Activated naive CD4-positive, alpha-beta T cell treated with anti-CD3 and anti-CD28 coated beads, Interleukin-2, amount 50 U/mL, for 24 hours (primary cell): ENCODE measurements around the gene POU2F3.
A peak's percentile ranks its signal among the peaks of the same experiment; 100 is the strongest.

ENCODE experiments used
- H3K27ac Mint-ChIP-seq: one replicate; pipeline ENCODE4 v1.8.0; 2021; ENCODE audit warnings: mild to moderate bottlenecking, mixed read lengths
- H3K27me3 Mint-ChIP-seq: one replicate; pipeline ENCODE4 v1.8.0; 2021; ENCODE audit warnings: mixed read lengths
- H3K36me3 Mint-ChIP-seq: one replicate; pipeline ENCODE4 v1.8.0; 2021; ENCODE audit warnings: mixed read lengths
- H3K4me1 Mint-ChIP-seq: one replicate; pipeline ENCODE4 v1.8.0; 2021; ENCODE audit warnings: mixed read lengths
- H3K4me3 Mint-ChIP-seq: one replicate; pipeline ENCODE4 v1.8.0; 2021; ENCODE audit warnings: mild to moderate bottlenecking, mixed read lengths
- H3K9me3 Mint-ChIP-seq: one replicate; pipeline ENCODE4 v1.8.0; 2021; ENCODE audit warnings: mixed read lengths

Gene POU2F3

GRCh38 chr11:120298461-120298860, 58.5 kb downstream of the POU2F3 start:
- no peaks in the 10 kb centered on the region for H3K4me1 Mint-ChIP-seq
- no peak overlapping the region for H3K27ac Mint-ChIP-seq
- no peaks in the 10 kb centered on the region for H3K36me3 Mint-ChIP-seq
- no peak overlapping the region for H3K4me3 Mint-ChIP-seq
- H3K9me3 Mint-ChIP-seq, result no peaks in the 10 kb centered on the region
- H3K27me3 Mint-ChIP-seq, result peaks cover 16% of the 10 kb centered on the region

DNA sequence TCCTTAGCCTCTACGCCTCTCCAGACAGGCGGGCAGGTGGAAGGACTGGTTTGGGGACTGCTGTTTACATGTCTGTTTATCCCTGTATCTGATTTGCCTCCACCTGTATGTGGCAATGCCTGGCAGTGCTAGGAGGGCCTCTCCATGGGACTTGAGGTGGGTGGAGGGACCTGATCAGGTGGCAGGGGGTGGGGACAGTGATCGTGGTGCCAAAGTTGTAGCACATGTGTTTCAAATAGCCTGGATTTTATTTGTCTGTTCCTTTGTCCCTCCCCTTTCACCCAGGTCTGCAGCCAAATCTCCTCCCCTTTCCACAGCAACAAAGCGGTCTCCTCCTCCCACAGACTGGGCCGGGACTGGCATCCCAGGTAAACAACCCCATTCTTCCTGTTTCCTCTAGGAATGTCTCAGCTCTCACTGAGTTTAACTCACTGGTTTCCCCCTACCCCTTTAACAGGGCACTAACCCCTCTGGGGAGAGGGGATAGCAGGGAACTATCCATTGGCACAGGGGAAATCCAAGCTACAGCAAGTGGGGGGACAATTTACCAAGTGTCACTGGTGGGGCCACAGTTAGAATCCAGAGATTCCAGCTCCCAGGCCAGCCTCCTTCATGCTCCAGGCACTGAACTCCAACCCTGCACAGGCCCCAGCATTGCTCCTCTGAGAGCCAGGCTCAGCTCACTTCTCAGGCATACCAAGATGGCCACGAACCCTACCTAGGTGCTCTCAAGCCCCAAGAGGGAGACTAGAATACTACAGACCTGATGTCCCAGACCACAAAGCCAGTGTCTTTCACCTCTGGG, 62.3 kb downstream of the POU2F3 start:
- H3K36me3 Mint-ChIP-seq, result no peaks in the 10 kb centered on the region
- H3K27me3 Mint-ChIP-seq, result peaks cover 4% of the 10 kb centered on the region

GRCh38 chr11:120303004-120303637, 63.2 kb downstream of the POU2F3 start:
- H3K4me1 Mint-ChIP-seq, result no peaks in the 10 kb centered on the region
- H3K4me3 Mint-ChIP-seq, result no peak overlapping the region
- no peaks in the 10 kb centered on the region for H3K9me3 Mint-ChIP-seq
- no peak overlapping the region for H3K27ac Mint-ChIP-seq
- H3K27me3 Mint-ChIP-seq, result peaks cover 4% of the 10 kb centered on the region
- H3K36me3 Mint-ChIP-seq, result no peaks in the 10 kb centered on the region

More for the DNA sequence above, 62.3 kb downstream of the POU2F3 start:
- no peaks in the 10 kb centered on the region for H3K4me1 Mint-ChIP-seq
- no peaks in the 10 kb centered on the region for H3K9me3 Mint-ChIP-seq
- no peak overlapping the region for H3K27ac Mint-ChIP-seq
- H3K4me3 Mint-ChIP-seq, result no peak overlapping the region

GRCh38 chr11:120304526-120304925, 64.6 kb downstream of the POU2F3 start:
- Mint-ChIP-seq H3K27me3 (peaks cover 4% of the 10 kb centered on the region), H3K4me1 (no peaks in the 10 kb centered on the region), H3K27ac (no peak overlapping the region), H3K9me3 (no peaks in the 10 kb centered on the region), H3K36me3 (no peaks in the 10 kb centered on the region), H3K4me3 (no peak overlapping the region)

DNA sequence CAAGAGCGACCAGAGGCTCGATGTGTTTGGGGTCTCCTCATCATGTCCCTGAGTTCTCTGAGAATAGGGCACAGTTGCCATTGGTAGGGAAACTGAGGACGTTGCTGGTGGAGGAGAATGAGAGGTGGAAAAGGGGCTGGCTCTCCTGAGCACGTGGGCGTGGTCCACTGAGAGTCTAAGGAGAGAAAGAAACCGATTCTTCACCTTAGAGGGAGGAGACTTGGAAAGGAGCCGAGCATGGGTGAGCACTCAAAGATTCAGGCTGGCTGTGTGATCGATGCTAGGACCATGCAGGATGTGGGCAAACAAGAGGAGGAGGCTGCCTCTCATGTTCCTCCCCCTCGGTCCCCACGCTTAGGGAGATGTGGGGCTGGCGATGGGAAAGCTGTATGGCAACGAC, 65.3 kb downstream of the POU2F3 start:
- H3K9me3 Mint-ChIP-seq, result no peaks in the 10 kb centered on the region
- no peak overlapping the region for H3K4me3 Mint-ChIP-seq
- H3K27me3 Mint-ChIP-seq, result peaks cover 3% of the 10 kb centered on the region
- no peak overlapping the region for H3K27ac Mint-ChIP-seq
- no peaks in the 10 kb centered on the region for H3K36me3 Mint-ChIP-seq
- no peaks in the 10 kb centered on the region for H3K4me1 Mint-ChIP-seq

- H3K4me1 Mint-ChIP-seq, result no peaks in the 10 kb centered on the region
- peaks cover 3% of the 10 kb centered on the region for H3K27me3 Mint-ChIP-seq
- no peaks in the 10 kb centered on the region for H3K36me3 Mint-ChIP-seq
Observed at GRCh38 chr11:120306519-120307242, 66.7 kb downstream of the POU2F3 start.

DNA sequence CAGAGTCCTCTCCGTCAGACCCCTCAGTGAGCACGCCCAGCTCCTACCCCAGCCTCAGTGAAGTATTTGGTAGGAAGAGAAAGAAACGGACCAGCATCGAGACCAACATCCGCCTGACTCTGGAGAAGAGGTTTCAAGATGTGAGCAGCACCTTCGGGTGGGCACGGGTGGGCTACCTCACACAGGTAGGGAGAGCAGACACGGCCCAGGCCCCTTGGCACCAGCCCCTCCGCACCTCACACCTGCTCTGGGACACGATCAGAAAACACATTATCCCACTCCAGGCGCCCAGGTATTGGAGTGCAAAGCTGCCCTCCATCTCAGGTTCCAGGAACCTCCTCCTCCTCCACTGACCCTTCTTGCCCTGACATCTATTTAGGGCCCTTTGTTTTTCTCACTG, 67.5 kb downstream of the POU2F3 start:
- Mint-ChIP-seq H3K9me3 (no peaks in the 10 kb centered on the region), H3K27ac (no peak overlapping the region), H3K27me3 (peaks cover 3% of the 10 kb centered on the region), H3K4me3 (no peak overlapping the region), H3K4me1 (no peaks in the 10 kb centered on the region), H3K36me3 (no peaks in the 10 kb centered on the region)

More at GRCh38 chr11:120306519-120307242, 66.7 kb downstream of the POU2F3 start:
- Mint-ChIP-seq H3K4me3 (no peak overlapping the region), H3K27ac (no peak overlapping the region), H3K9me3 (no peaks in the 10 kb centered on the region)

GRCh38 chr11:120308081-120308480, 68.1 kb downstream of the POU2F3 start:
- Mint-ChIP-seq H3K36me3 (no peaks in the 10 kb centered on the region), H3K4me3 (no peak overlapping the region), H3K27me3 (peaks cover 3% of the 10 kb centered on the region), H3K9me3 (no peaks in the 10 kb centered on the region), H3K27ac (peak overlapping the region; percentile 61), H3K4me1 (no peaks in the 10 kb centered on the region)

GRCh38 chr11:120310870-120311269, 70.9 kb downstream of the POU2F3 start:
- Mint-ChIP-seq H3K27ac (no peak overlapping the region), H3K27me3 (no peaks in the 10 kb centered on the region)

GRCh38 chr11:120314861-120315260, 74.9 kb downstream of the POU2F3 start:
- peaks cover 3% of the 10 kb centered on the region for H3K27me3 Mint-ChIP-seq
- H3K36me3 Mint-ChIP-seq, result no peaks in the 10 kb centered on the region
- no peaks in the 10 kb centered on the region for H3K9me3 Mint-ChIP-seq
- H3K4me1 Mint-ChIP-seq, result no peaks in the 10 kb centered on the region
- H3K27ac Mint-ChIP-seq, result no peak overlapping the region
- H3K4me3 Mint-ChIP-seq, result no peak overlapping the region

More at GRCh38 chr11:120310870-120311269, 70.9 kb downstream of the POU2F3 start:
- H3K9me3 Mint-ChIP-seq, result no peaks in the 10 kb centered on the region
- H3K4me3 Mint-ChIP-seq, result no peak overlapping the region
- H3K36me3 Mint-ChIP-seq, result no peaks in the 10 kb centered on the region
- H3K4me1 Mint-ChIP-seq, result no peaks in the 10 kb centered on the region

DNA sequence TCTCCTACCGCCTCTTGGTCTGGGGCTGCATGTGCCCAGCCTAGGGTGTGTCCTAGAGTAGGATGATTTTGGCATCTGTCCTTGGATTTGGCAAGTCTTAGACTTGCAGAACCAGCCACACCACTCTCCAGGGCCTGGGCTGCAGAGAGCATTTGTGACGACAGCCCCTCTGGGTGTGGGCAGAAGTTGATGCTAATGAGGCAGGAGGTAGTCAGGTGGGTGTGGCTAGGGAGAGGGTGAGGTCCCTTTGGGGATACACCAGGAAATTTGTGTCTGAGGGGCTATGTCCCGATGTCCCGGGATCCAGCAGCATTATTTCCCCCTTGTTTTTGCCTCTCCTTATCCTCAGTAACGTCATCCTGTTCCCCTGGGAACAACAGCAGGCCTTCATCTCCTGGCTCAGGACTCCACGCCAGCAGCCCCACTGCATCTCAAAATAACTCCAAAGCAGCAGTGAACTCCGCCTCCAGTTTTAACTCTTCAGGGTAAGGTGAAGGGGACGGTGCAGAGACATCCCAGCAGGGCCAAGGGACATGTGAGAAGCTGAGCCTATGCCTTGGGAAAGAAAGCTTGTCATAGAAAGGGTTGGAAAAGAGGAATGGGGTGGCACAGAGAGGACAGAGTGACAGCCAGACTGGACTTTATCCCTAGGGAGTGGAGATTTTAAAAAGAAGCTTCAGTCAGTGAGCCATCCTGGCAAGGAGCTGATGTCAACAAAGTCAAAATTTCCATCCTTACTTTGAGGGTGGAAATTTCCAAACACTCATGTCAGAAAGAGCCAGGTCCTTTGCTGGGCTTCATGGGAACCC, 77.1 kb downstream of the POU2F3 start:
- no peak overlapping the region for H3K4me3 Mint-ChIP-seq
- no peaks in the 10 kb centered on the region for H3K36me3 Mint-ChIP-seq
- no peaks in the 10 kb centered on the region for H3K4me1 Mint-ChIP-seq
- peaks cover 6% of the 10 kb centered on the region for H3K27me3 Mint-ChIP-seq
- no peaks in the 10 kb centered on the region for H3K9me3 Mint-ChIP-seq
- no peak overlapping the region for H3K27ac Mint-ChIP-seq

- no peaks in the 10 kb centered on the region for H3K9me3 Mint-ChIP-seq
- peaks cover 9% of the 10 kb centered on the region for H3K27me3 Mint-ChIP-seq
- H3K36me3 Mint-ChIP-seq, result no peaks in the 10 kb centered on the region
- no peaks in the 10 kb centered on the region for H3K4me1 Mint-ChIP-seq
- H3K4me3 Mint-ChIP-seq, result no peak overlapping the region
- H3K27ac Mint-ChIP-seq, result no peak overlapping the region
Observed at GRCh38 chr11:120317689-120318480, 77.9 kb downstream of the POU2F3 start.

DNA sequence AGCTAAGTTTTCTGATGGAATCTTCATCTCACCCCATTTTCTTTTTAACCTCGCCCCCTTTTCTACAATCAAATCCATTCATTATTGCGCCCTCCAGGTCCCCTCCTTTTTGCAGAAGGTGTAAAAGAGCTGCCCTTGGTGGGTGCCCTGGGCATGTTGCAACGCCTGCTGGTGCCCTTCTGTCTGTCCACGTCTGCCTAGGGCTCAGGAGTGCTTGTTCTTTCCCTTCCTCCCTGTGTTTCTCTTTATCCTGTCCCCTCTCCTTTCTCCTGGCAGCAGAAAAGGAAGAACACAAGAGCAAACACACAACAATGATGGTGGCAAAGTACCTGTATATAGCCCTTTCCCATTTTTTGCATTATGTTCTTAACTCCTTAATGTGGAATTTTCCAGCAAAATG, 79.0 kb downstream of the POU2F3 start:
- Mint-ChIP-seq H3K27ac (no peak overlapping the region), H3K4me3 (no peak overlapping the region), H3K4me1 (no peaks in the 10 kb centered on the region), H3K27me3 (peaks cover 16% of the 10 kb centered on the region), H3K9me3 (no peaks in the 10 kb centered on the region), H3K36me3 (no peaks in the 10 kb centered on the region)

DNA sequence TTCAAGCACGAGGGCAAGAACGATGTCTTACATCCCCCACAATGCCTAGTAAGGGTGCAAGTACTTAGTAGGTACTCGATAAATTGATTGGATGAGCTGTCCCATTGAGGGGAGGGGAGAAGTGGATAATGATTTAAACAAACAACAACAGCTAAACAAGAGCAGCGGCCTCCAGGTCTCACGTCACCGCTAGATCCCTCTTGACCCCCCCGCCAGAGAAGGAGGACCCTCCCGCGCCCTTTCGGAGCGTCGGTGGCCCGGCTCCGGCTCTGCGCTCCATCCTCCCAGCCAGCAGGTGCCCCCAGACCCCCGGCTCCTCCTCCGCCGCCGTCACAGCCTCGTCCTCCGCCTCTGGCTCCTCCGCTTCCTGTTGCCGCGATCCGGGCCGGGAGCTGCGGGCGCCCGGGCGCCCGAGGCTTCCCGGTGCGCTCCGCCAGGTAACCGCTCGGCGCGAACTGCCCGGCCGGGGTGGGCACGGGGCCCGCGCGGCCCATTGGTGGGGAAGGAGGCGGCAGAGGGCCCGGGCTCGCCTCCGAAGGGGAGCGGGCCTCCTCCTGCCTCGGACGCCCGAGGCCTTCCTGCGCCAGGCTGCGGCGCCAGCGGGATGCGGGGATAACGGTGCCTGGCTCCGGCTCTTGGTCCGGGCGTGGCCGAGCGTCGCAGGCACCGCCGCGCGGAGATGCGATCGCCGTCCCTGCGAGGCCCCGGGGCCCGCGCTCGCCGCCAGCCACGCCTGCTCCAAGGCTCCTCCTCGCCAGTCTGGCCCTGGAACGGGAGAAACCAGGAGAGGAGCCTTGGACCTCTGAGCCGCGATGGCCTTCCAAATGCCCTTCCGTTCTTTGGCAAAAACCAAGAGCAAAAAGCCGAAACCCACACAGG, 85.2 kb downstream of the POU2F3 start, which contains the start of gene TLCD5:
Gene TLCD5 (plus strand): TSS at position 368 of the 879 bp plus-strand sequence. CDS start 2,143 bp downstream, outside the sequence.
- Mint-ChIP-seq H3K4me1 (peaks cover 26% of the 10 kb centered on the region), H3K27ac (no peak within 1 kb of the TSS), H3K4me3 (peak within 1 kb of the TSS; percentile 84), H3K27me3 (peaks cover 48% of the 10 kb centered on the region), H3K36me3 (no peaks in the 10 kb centered on the region), H3K9me3 (no peaks in the 10 kb centered on the region)
